ENCODE results near the gene CUX1.

Gene CUX1

GRCh38 chr7:102277901-102278300, 460.5 kb downstream of the CUX1 start:
- no peaks in the 10 kb centered on the region for H3K27me3 ChIP-seq (ENCODE audit: control insufficient read depth, insufficient read depth, low read length)
- H3K4me1 ChIP-seq (ENCODE audit: control insufficient read depth, insufficient read depth, low read length) = no peaks in the 10 kb centered on the region
- H3K4me3 ChIP-seq (ENCODE audit: low read length) = no peak overlapping the region
- no peaks in the 10 kb centered on the region for H3K36me3 ChIP-seq (ENCODE audit: control insufficient read depth, insufficient read depth, low read length)
- H3K27ac ChIP-seq (ENCODE audit: low read depth, low read length) = no peak overlapping the region
- H3K9ac ChIP-seq (ENCODE audit: low read length) = no peak overlapping the region

- no peak overlapping the region for H3K9ac ChIP-seq (ENCODE audit: low read length)
- H3K4me3 ChIP-seq (ENCODE audit: low read length) = no peak overlapping the region
- H3K36me3 ChIP-seq (ENCODE audit: control insufficient read depth, insufficient read depth, low read length) = no peaks in the 10 kb centered on the region
- H3K27ac ChIP-seq (ENCODE audit: low read depth, low read length) = no peak overlapping the region
- no peaks in the 10 kb centered on the region for H3K27me3 ChIP-seq (ENCODE audit: control insufficient read depth, insufficient read depth, low read length)
- H3K4me1 ChIP-seq (ENCODE audit: control insufficient read depth, insufficient read depth, low read length) = no peaks in the 10 kb centered on the region
Measured at GRCh38 chr7:102279537-102280400, 462.3 kb downstream of the CUX1 start.

- Histone ChIP-seq H3K27ac (ENCODE audit: low read depth, low read length) (no peak overlapping the region), H3K9ac (ENCODE audit: low read length) (no peak overlapping the region)
Measured at GRCh38 chr7:102280521-102280920, 463.1 kb downstream of the CUX1 start.

GRCh38 chr7:102281785-102282184, 464.4 kb downstream of the CUX1 start:
- Histone ChIP-seq H3K4me3 (ENCODE audit: low read length) (no peak overlapping the region), H3K27ac (ENCODE audit: low read depth, low read length) (no peak overlapping the region), H3K4me1 (ENCODE audit: control insufficient read depth, insufficient read depth, low read length) (no peaks in the 10 kb centered on the region), H3K36me3 (ENCODE audit: control insufficient read depth, insufficient read depth, low read length) (no peaks in the 10 kb centered on the region), H3K9ac (ENCODE audit: low read length) (no peak overlapping the region), H3K27me3 (ENCODE audit: control insufficient read depth, insufficient read depth, low read length) (no peaks in the 10 kb centered on the region)

More at GRCh38 chr7:102280521-102280920, 463.1 kb downstream of the CUX1 start:
- H3K36me3 ChIP-seq (ENCODE audit: control insufficient read depth, insufficient read depth, low read length) = no peaks in the 10 kb centered on the region
- no peak overlapping the region for H3K4me3 ChIP-seq (ENCODE audit: low read length)
- no peaks in the 10 kb centered on the region for H3K4me1 ChIP-seq (ENCODE audit: control insufficient read depth, insufficient read depth, low read length)
- no peaks in the 10 kb centered on the region for H3K27me3 ChIP-seq (ENCODE audit: control insufficient read depth, insufficient read depth, low read length)

- Histone ChIP-seq H3K4me1 (ENCODE audit: control insufficient read depth, insufficient read depth, low read length) (no peaks in the 10 kb centered on the region), H3K27ac (ENCODE audit: low read depth, low read length) (no peak overlapping the region), H3K36me3 (ENCODE audit: control insufficient read depth, insufficient read depth, low read length) (no peaks in the 10 kb centered on the region), H3K4me3 (ENCODE audit: low read length) (no peak overlapping the region), H3K27me3 (ENCODE audit: control insufficient read depth, insufficient read depth, low read length) (no peaks in the 10 kb centered on the region), H3K9ac (ENCODE audit: low read length) (no peak overlapping the region)
Measured at GRCh38 chr7:102282465-102283362, 465.3 kb downstream of the CUX1 start.

GRCh38 chr7:102283477-102284189, 466.2 kb downstream of the CUX1 start:
- H3K4me1 ChIP-seq (ENCODE audit: control insufficient read depth, insufficient read depth, low read length) = peaks cover 2% of the 10 kb centered on the region
- H3K36me3 ChIP-seq (ENCODE audit: control insufficient read depth, insufficient read depth, low read length) = no peaks in the 10 kb centered on the region
- H3K27me3 ChIP-seq (ENCODE audit: control insufficient read depth, insufficient read depth, low read length) = no peaks in the 10 kb centered on the region
- no peak overlapping the region for H3K9ac ChIP-seq (ENCODE audit: low read length)
- H3K4me3 ChIP-seq (ENCODE audit: low read length) = no peak overlapping the region
- no peak overlapping the region for H3K27ac ChIP-seq (ENCODE audit: low read depth, low read length)

- H3K27me3 ChIP-seq (ENCODE audit: control insufficient read depth, insufficient read depth, low read length) = no peaks in the 10 kb centered on the region
Measured at GRCh38 chr7:102284399-102284798, 467.0 kb downstream of the CUX1 start.

GRCh38 chr7:102284891-102285539, 467.6 kb downstream of the CUX1 start:
- Histone ChIP-seq H3K4me3 (ENCODE audit: low read length) (no peak overlapping the region), H3K27ac (ENCODE audit: low read depth, low read length) (no peak overlapping the region), H3K9ac (ENCODE audit: low read length) (no peak overlapping the region)

More at GRCh38 chr7:102284399-102284798, 467.0 kb downstream of the CUX1 start:
- no peaks in the 10 kb centered on the region for H3K36me3 ChIP-seq (ENCODE audit: control insufficient read depth, insufficient read depth, low read length)
- H3K27ac ChIP-seq (ENCODE audit: low read depth, low read length) = no peak overlapping the region
- H3K4me3 ChIP-seq (ENCODE audit: low read length) = no peak overlapping the region
- peaks cover 2% of the 10 kb centered on the region for H3K4me1 ChIP-seq (ENCODE audit: control insufficient read depth, insufficient read depth, low read length)
- H3K9ac ChIP-seq (ENCODE audit: low read length) = no peak overlapping the region

GRCh38 chr7:102285540-102286236, 468.3 kb downstream of the CUX1 start:
- Histone ChIP-seq H3K9ac (ENCODE audit: low read length) (no peak overlapping the region), H3K27ac (ENCODE audit: low read depth, low read length) (peak overlapping the region; percentile 72), H3K36me3 (ENCODE audit: control insufficient read depth, insufficient read depth, low read length) (no peaks in the 10 kb centered on the region), H3K27me3 (ENCODE audit: control insufficient read depth, insufficient read depth, low read length) (no peaks in the 10 kb centered on the region), H3K4me3 (ENCODE audit: low read length) (peak overlapping the region; percentile 57), H3K4me1 (ENCODE audit: control insufficient read depth, insufficient read depth, low read length) (peaks cover 2% of the 10 kb centered on the region)

More at GRCh38 chr7:102284891-102285539, 467.6 kb downstream of the CUX1 start:
- Histone ChIP-seq H3K27me3 (ENCODE audit: control insufficient read depth, insufficient read depth, low read length) (no peaks in the 10 kb centered on the region), H3K36me3 (ENCODE audit: control insufficient read depth, insufficient read depth, low read length) (no peaks in the 10 kb centered on the region), H3K4me1 (ENCODE audit: control insufficient read depth, insufficient read depth, low read length) (peaks cover 2% of the 10 kb centered on the region)

- Histone ChIP-seq H3K4me3 (ENCODE audit: low read length) (peak within 1 kb of the TSS; percentile 81), H3K36me3 (ENCODE audit: control insufficient read depth, insufficient read depth, low read length) (no peaks in the 10 kb centered on the region), H3K27me3 (ENCODE audit: control insufficient read depth, insufficient read depth, low read length) (no peaks in the 10 kb centered on the region), H3K27ac (ENCODE audit: low read depth, low read length) (peak within 1 kb of the TSS; percentile 72), H3K4me1 (ENCODE audit: control insufficient read depth, insufficient read depth, low read length) (peaks cover 2% of the 10 kb centered on the region), H3K9ac (ENCODE audit: low read length) (peak within 1 kb of the TSS; percentile 40)
Measured at GRCh38 chr7:102286237-102287110, 469.0 kb downstream of the CUX1 start, which contains the start of gene SH2B2. TSS of gene SH2B2 (plus strand) at chr7:102286868. CDS start at chr7:102300551, 13,683 bp downstream.

Data from rectal smooth muscle tissue (tissue), 1 donor.